Karpas-422 (cell line): ENCODE data around the gene VPS50. TPM values are rescaled to one million over a fixed set of nuclear protein-coding genes. Genes with fewer than 3 reads are reported as not detected.

ENCODE experiments used
- DNase-seq: peaks from one replicate; pipeline ENCODE4 v3.0.0-alpha.2; 2015
- H2AFZ ChIP-seq: fragments of 200-600 bp; sonication (generic); 2 replicates; pipeline ENCODE4 v1.6.1; 2014; ENCODE audit warnings: antibody characterized with exemption, low read length, mixed read lengths
- H3K27ac ChIP-seq: fragments of 200-600 bp; sonication (generic); 2 replicates; pipeline ENCODE4 v1.5.1; 2014; ENCODE audit warnings: mild to moderate bottlenecking, low read length, moderate library complexity
- H3K27me3 ChIP-seq: fragments of 200-600 bp; sonication (generic); 2 replicates; pipeline ENCODE4 v1.6.1; 2014; ENCODE audit warnings: low read length, mixed read lengths
- H3K36me3 ChIP-seq: fragments of 200-600 bp; sonication (generic); 2 replicates; pipeline ENCODE4 v1.6.1; 2014; ENCODE audit warnings: low read length, mixed read lengths; ENCODE audit not compliant: insufficient read depth
- H3K4me1 ChIP-seq: fragments of 200-600 bp; sonication (generic); 2 replicates; pipeline ENCODE4 v1.6.1; 2014; ENCODE audit warnings: mild to moderate bottlenecking, low read length, mixed read lengths
- H3K4me2 ChIP-seq: fragments of 200-600 bp; sonication (generic); 2 replicates; pipeline ENCODE4 v1.6.1; 2014; ENCODE audit warnings: low read length, low read depth, mild to moderate bottlenecking; ENCODE audit not compliant: poor library complexity, severe bottlenecking
- H3K4me3 ChIP-seq: fragments of 200-600 bp; sonication (generic); 2 replicates; pipeline ENCODE4 v1.5.1; 2014; ENCODE audit warnings: mild to moderate bottlenecking, antibody characterized with exemption, low read length, mixed read lengths
- H3K79me2 ChIP-seq: fragments of 200-600 bp; sonication (generic); 2 replicates; pipeline ENCODE4 v1.6.1; 2014; ENCODE audit warnings: mild to moderate bottlenecking, low read length, mixed read lengths
- H3K9ac ChIP-seq: fragments of 200-600 bp; sonication (generic); 2 replicates; pipeline ENCODE4 v1.6.0; 2014; ENCODE audit warnings: low read length
- H3K9me2 ChIP-seq: fragments of 200-600 bp; sonication (generic), shearing (Covaris generic); replicated peaks from 2 replicates; pipeline ENCODE4 v1.6.0; 2014; ENCODE audit warnings: mild to moderate bottlenecking, low read length, moderate library complexity; ENCODE audit not compliant: insufficient read depth
- H3K9me3 ChIP-seq: fragments of 300-700, 200-600 bp; sonication (generic); 2 replicates; pipeline ENCODE4 v1.6.1; 2014; ENCODE audit warnings: low read length, mixed read lengths
- H4K20me1 ChIP-seq: fragments of 200-600 bp; sonication (generic); 2 replicates; pipeline ENCODE4 v1.6.1; 2014; ENCODE audit warnings: mild to moderate bottlenecking, antibody characterized with exemption, low read length, low read depth; ENCODE audit not compliant: insufficient read depth
- total RNA-seq: library from RNA; depleted of rRNA; stranded (reverse); fragments of >200 nt; shearing (Covaris generic); gene quantifications from 2 replicates; pipeline ENCODE4 v1.2.3, GENCODE V29; 2014; ENCODE audit warnings: low replicate concordance

VPS50 gene
- total RNA-seq, 1 experiment from 2014 or later = 21.1 TPM

- Histone ChIP-seq H2AFZ (no peak overlapping the region), H3K79me2 (no peaks in the 10 kb centered on the region), H3K27ac (no peak overlapping the region), H3K9me2 (no peaks in the 10 kb centered on the region), H4K20me1 (no peaks in the 10 kb centered on the region), H3K9me3 (no peaks in the 10 kb centered on the region), H3K9ac (no peak overlapping the region), H3K27me3 (no peaks in the 10 kb centered on the region), H3K4me1 (no peaks in the 10 kb centered on the region), H3K4me3 (no peak overlapping the region), H3K36me3 (no peaks in the 10 kb centered on the region), H3K4me2 (no peak overlapping the region)
- no peak for DNase-seq
These were observed 120.7 kb downstream of the VPS50 start for GRCh38 chr7:93352881-93353280.

GRCh38 chr7:93354815-93355214 lies 122.6 kb downstream of the VPS50 start:
- H3K79me2 ChIP-seq = no peaks in the 10 kb centered on the region
- H3K27me3 ChIP-seq = no peaks in the 10 kb centered on the region
- H3K9ac ChIP-seq = no peak overlapping the region
- no peaks in the 10 kb centered on the region for H3K9me2 ChIP-seq
- H3K4me1 ChIP-seq = no peaks in the 10 kb centered on the region
- no peaks in the 10 kb centered on the region for H3K9me3 ChIP-seq
- no peak for DNase-seq
- no peak overlapping the region for H3K4me3 ChIP-seq
- H3K4me2 ChIP-seq = no peak overlapping the region
- no peak overlapping the region for H3K27ac ChIP-seq
- no peaks in the 10 kb centered on the region for H4K20me1 ChIP-seq
- no peaks in the 10 kb centered on the region for H3K36me3 ChIP-seq
- H2AFZ ChIP-seq = no peak overlapping the region

- H3K27me3 ChIP-seq = no peaks in the 10 kb centered on the region
- H3K9me3 ChIP-seq = no peaks in the 10 kb centered on the region
- H3K4me3 ChIP-seq = no peak overlapping the region
- H2AFZ ChIP-seq = no peak overlapping the region
- H3K9me2 ChIP-seq = no peaks in the 10 kb centered on the region
- peaks cover 4% of the 10 kb centered on the region for H3K4me1 ChIP-seq
- no peaks in the 10 kb centered on the region for H4K20me1 ChIP-seq
- no peak overlapping the region for H3K4me2 ChIP-seq
- H3K79me2 ChIP-seq = no peaks in the 10 kb centered on the region
- H3K27ac ChIP-seq = no peak overlapping the region
- no peak for DNase-seq
- no peak overlapping the region for H3K9ac ChIP-seq
- no peaks in the 10 kb centered on the region for H3K36me3 ChIP-seq
These were observed 127.5 kb downstream of the VPS50 start for GRCh38 chr7:93359520-93360198.

DNA sequence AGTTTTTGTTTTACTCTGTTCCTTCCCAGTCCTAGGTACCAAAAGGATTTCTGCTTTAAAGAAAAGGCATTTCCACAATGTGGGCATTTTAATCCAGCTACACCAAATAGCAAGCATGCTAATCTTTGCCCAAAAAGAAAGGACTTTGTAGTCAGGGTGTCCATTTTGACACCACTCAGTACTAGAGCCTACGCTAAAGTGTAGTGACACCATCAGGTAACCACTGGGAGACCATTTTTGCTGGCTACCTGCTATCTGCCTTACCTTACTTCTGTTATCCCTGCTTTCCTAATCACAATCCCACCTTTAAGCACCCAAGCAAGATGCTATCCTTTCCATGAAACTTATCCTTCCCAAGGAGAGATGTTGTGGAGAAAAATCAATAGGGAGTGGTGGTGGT lies 129.7 kb downstream of the VPS50 start:
- no peak overlapping the region for H3K9ac ChIP-seq
- no peaks in the 10 kb centered on the region for H3K9me3 ChIP-seq
- no peak overlapping the region for H3K4me3 ChIP-seq
- H3K27ac ChIP-seq = no peak overlapping the region
- H3K79me2 ChIP-seq = no peaks in the 10 kb centered on the region
- H3K9me2 ChIP-seq = no peaks in the 10 kb centered on the region
- H4K20me1 ChIP-seq = no peaks in the 10 kb centered on the region
- no peak overlapping the region for H2AFZ ChIP-seq
- H3K4me1 ChIP-seq = peaks cover 7% of the 10 kb centered on the region
- H3K36me3 ChIP-seq = no peaks in the 10 kb centered on the region
- no peak for DNase-seq
- H3K27me3 ChIP-seq = no peaks in the 10 kb centered on the region
- no peak overlapping the region for H3K4me2 ChIP-seq

- H3K79me2 ChIP-seq = no peaks in the 10 kb centered on the region
- H3K9me3 ChIP-seq = no peaks in the 10 kb centered on the region
- H3K9me2 ChIP-seq = no peaks in the 10 kb centered on the region
- no peaks in the 10 kb centered on the region for H3K36me3 ChIP-seq
- no peak overlapping the region for H3K9ac ChIP-seq
- no peaks in the 10 kb centered on the region for H3K27me3 ChIP-seq
- no peak overlapping the region for H3K4me3 ChIP-seq
- peaks cover 7% of the 10 kb centered on the region for H3K4me1 ChIP-seq
- H4K20me1 ChIP-seq = no peaks in the 10 kb centered on the region
- H2AFZ ChIP-seq = no peak overlapping the region
- no peak overlapping the region for H3K27ac ChIP-seq
- H3K4me2 ChIP-seq = no peak overlapping the region
- no peak for DNase-seq
These were observed 132.6 kb downstream of the VPS50 start for GRCh38 chr7:93364806-93365205.

- peaks cover 7% of the 10 kb centered on the region for H3K4me1 ChIP-seq
- no peak overlapping the region for H3K4me3 ChIP-seq
- no peak overlapping the region for H2AFZ ChIP-seq
- no peaks in the 10 kb centered on the region for H3K36me3 ChIP-seq
- H4K20me1 ChIP-seq = no peaks in the 10 kb centered on the region
- H3K4me2 ChIP-seq = no peak overlapping the region
- H3K9me3 ChIP-seq = no peaks in the 10 kb centered on the region
- H3K27me3 ChIP-seq = no peaks in the 10 kb centered on the region
- no peaks in the 10 kb centered on the region for H3K9me2 ChIP-seq
- DNase-seq = no peak
- no peak overlapping the region for H3K9ac ChIP-seq
- no peaks in the 10 kb centered on the region for H3K79me2 ChIP-seq
- H3K27ac ChIP-seq = no peak overlapping the region
These were observed 133.2 kb downstream of the VPS50 start for GRCh38 chr7:93365341-93365740.

DNA sequence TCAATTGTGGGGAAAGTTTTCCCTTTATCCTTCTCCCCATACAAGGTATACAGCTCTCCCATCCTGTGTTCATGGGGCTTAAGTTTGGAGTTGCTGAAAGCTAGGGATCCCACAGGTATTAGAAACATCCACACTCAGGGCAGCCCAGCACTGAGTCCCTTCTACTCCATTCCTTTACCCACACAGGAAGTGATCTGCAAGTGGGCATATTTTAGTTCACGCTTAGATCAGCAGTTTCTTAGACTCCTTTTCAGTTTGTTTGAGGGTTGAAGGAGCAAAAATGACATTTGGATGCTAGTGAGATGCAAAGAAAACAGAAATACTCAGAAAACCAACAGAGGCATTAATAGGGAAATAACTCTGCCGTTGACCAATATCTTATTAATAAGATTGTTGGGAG lies 134.7 kb downstream of the VPS50 start:
- no peaks in the 10 kb centered on the region for H4K20me1 ChIP-seq
- no peak overlapping the region for H3K9ac ChIP-seq
- no peak for DNase-seq
- H2AFZ ChIP-seq = no peak overlapping the region
- H3K27me3 ChIP-seq = no peaks in the 10 kb centered on the region
- H3K27ac ChIP-seq = no peak overlapping the region
- no peak overlapping the region for H3K4me3 ChIP-seq
- H3K9me2 ChIP-seq = no peaks in the 10 kb centered on the region
- no peaks in the 10 kb centered on the region for H3K79me2 ChIP-seq
- no peaks in the 10 kb centered on the region for H3K36me3 ChIP-seq
- H3K9me3 ChIP-seq = no peaks in the 10 kb centered on the region
- no peak overlapping the region for H3K4me2 ChIP-seq
- peaks cover 7% of the 10 kb centered on the region for H3K4me1 ChIP-seq

DNA sequence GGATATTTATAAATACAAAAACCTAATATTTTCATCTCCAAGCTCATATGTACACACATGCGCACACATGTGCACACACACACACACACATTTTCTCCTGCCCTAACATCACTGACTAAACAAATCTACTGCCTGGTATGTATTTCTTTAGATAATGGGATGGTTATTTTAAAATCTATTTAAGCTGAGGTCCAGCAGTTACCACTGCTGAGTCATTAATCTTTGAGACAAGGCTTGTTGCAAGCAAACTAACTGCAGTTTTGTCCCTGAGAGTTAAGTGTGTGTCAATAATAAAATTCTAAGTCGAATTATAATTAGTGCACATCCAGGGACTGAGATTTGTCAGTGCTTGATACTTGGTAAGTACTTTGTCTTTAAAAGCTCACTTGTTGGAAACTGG lies 135.1 kb downstream of the VPS50 start:
- H3K79me2 ChIP-seq = no peaks in the 10 kb centered on the region
- no peaks in the 10 kb centered on the region for H3K27me3 ChIP-seq
- H3K4me1 ChIP-seq = peaks cover 7% of the 10 kb centered on the region

More for the DNA sequence above, 135.1 kb downstream of the VPS50 start:
- no peaks in the 10 kb centered on the region for H3K9me2 ChIP-seq
- DNase-seq = no peak
- H4K20me1 ChIP-seq = no peaks in the 10 kb centered on the region
- no peaks in the 10 kb centered on the region for H3K9me3 ChIP-seq
- H3K9ac ChIP-seq = no peak overlapping the region
- no peak overlapping the region for H2AFZ ChIP-seq
- no peak overlapping the region for H3K27ac ChIP-seq
- no peak overlapping the region for H3K4me2 ChIP-seq
- no peaks in the 10 kb centered on the region for H3K36me3 ChIP-seq
- no peak overlapping the region for H3K4me3 ChIP-seq
